NCI-H1436 treated with DMSO at 0.1 percent for 48 hours (cell line): ENCODE measurements around the gene ABCC1.
A peak's percentile ranks its signal among the peaks of the same experiment; 100 is the strongest.
"Not testable (repeated sequence)": the region's sequence is repeated elsewhere in the genome, so short reads cannot be mapped to it uniquely, and the experiment has no call there.

Experiments used
- DNase-seq: peaks from one replicate; lab custom pipeline; 2025; lab: John Stamatoyannopoulos, UW

The ABCC1 gene

GRCh38 chr16:15949210-15950160, at the start of gene ABCC1:
ABCC1 (plus strand) TSS chr16:15949616; CDS start chr16:15949752, 136 bp downstream.
- DNase-seq = no peak

DNA sequence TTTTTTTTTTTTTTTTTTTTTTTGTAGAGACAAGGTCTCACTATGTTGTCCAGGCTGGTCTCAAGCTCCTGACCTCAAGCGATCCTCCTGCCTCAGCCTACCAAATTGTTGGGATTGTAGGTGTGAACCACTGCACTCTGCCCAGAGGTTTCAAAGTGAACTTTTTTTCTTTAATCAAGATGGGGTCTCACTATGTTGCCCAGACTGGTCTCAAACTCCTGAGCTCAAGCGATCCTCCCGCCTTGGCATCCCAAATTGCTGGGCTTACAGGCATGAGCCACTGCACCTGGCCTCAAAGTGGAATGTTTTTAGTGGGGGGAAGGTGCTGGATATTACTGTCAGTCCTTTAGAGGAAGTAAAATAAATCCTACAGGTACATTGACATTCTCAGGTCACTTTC, 49.1 kb upstream of the ABCC1 start:
- DNase-seq = no peak

DNA sequence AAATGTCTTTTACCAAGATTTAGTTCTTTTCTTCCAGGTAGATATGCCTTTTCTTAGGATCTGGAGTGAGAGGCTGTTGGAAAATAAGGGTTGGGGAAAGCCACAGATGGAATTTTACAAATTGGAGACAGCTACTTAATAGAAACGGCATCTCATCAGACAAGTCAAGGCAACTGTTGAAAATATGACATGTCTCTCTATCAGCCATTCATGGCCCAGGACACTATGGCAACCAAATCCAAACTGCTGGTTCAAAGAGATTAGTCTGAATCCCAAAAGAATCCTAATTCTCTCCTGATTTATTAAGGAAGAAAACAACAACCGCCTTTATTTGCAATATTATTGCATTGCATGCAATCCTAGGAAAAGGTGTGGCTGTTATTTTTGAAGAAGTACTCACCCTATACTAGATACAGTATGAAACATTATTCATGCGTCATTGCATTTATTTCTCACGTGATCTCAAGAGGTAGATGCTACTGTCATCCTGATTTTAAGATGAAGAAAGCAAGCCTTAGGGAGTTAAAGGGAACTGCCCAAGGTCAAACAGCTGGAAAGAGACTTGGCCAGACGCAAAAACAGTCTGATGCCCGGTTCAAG, 48.4 kb upstream of the ABCC1 start:
- no peak for DNase-seq

- DNase-seq = no peak
Observed at GRCh38 chr16:15903960-15904359, 45.5 kb upstream of the ABCC1 start.

GRCh38 chr16:15906439-15906838, 43.0 kb upstream of the ABCC1 start:
- DNase-seq = no peak

DNA sequence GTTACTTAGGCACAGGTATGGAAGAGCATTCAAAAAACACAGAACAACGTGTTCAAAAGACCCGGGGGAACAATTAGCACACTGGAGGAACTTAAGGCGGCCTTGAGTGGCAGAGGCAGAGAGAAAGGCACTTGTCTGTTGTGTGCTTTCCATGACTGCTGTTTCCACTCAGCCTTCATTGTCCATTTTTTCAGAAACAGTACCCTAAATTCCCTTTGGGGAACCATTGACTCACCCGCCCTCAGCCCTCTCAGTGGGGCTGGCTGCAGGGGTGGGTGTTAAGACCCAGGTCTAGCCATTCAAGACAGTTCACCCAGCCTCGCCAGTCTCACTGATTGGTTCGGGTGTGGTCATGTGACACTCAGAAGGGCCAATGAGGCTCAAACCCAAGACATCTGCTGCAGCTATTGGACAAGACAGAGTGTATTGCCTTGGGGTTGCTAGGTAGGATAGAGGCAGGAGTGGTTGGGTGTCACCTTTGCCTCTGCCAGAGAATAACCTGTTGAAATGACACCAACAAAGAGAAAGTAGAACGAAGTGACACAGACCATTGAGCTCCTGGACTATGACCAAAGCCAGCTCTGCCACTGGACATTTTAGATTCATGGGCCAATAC, 41.4 kb upstream of the ABCC1 start:
- DNase-seq = peak; percentile 84

DNA sequence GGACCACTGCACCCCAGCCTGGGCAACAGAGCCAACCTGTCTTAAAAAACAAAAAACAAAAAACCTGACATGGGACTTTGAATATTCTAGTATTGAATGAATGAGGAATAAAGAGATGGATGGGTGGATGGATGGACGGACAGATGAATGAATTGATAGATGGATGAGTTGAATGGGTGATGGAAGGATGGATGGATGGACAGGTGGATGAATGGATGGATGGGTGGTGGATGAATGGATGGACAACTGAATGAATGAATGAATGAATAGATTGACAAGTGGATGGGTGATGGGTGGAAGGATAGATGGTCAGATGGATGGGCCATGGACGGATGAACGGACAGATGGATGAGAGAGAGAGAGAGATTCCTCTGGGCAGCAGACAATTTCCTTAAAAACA, 38.2 kb upstream of the ABCC1 start:
- no peak for DNase-seq

GRCh38 chr16:15913046-15913698, 36.2 kb upstream of the ABCC1 start:
- DNase-seq = no peak

DNA sequence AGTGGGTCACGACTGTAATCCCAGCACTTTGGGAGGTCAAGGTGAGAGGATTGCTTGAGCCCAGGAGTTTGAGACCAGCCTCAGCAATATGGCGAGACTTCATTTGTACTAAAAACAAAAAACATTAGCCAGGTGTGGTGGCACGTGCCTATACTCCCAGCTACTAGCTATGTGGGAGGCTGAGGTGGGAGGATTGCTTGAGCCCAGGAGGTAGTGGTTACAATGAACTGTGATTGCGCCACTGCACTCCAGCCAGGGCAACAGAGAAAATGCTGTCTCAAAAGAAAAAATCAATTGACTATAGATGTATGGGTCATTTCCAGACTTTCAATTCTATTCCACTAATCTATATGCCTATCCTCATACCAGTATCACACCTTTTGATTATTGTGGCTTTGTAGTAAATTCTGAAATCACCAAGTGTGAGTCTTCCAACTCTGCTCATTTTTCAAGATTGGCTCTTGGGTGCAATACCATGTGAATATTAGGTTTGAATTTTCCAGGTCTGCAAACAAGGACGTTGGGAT, 33.8 kb upstream of the ABCC1 start:
- DNase-seq = no peak

DNA sequence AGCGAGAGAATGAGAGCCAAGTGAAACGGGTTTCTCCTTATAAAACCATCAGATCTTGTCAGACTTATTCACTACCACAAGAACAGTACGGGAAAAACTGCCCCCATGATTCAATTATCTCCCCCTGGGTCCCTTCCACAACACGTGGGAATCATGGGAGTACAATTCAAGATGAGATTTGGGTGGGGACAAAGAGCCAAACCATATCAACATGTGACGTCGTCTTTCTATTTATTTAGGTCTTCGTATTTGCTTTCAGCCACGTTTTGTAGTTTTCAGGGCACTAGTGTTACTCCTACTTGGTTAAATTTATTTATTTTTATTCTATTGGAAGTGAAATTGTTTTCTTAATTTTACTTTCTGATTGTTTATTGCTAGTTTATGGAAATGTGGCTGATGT, 33.1 kb upstream of the ABCC1 start:
- DNase-seq = no peak

GRCh38 chr16:15918314-15918713, 31.1 kb upstream of the ABCC1 start:
- DNase-seq = not testable (repeated sequence)

GRCh38 chr16:15919331-15919730, 30.1 kb upstream of the ABCC1 start:
- no peak for DNase-seq

- no peak for DNase-seq
Observed at GRCh38 chr16:15924996-15925395, 24.4 kb upstream of the ABCC1 start.

- no peak for DNase-seq
Observed at GRCh38 chr16:15925631-15926030, 23.8 kb upstream of the ABCC1 start.

- no peak for DNase-seq
Observed at GRCh38 chr16:15928261-15929104, 20.9 kb upstream of the ABCC1 start.

DNA sequence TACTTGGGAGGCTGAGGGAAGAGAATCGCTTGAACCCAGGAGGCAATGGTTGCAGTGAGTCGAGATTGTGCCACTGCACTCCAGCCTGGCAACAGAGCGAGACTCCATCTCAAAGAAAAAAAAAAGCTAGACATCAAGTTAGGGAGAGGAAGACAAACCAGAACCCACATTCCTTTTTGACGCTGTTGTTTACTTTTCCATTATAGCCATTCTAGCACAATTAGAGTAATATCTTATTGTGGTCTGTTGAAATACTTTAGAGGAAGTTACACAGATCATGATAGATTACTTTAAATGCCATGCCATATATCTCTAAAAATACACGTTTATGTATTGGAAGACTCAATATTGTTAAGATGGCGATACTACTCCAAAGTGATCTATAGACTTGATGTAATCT, 16.5 kb upstream of the ABCC1 start:
- DNase-seq = no peak

GRCh38 chr16:15933781-15934180, 15.6 kb upstream of the ABCC1 start:
- DNase-seq = no peak

DNA sequence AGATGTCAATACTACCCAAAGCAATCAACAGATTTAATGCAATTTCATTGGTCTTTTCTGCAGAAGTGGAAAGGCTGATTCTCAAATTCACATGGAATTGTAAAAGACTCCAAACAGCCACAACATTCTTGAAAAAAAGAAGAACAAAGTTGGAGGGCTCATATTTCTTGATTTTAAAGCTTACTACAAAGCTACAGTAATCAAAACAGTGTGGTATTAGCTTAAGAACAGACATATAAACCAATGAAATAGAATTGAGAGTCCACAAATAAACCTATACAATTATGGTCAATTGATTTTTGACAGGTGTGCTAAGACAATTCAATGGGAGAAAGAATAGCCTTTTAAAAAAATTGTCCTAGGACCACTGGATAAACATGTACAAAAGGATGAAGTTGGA, 14.4 kb upstream of the ABCC1 start:
- DNase-seq = no peak

DNA sequence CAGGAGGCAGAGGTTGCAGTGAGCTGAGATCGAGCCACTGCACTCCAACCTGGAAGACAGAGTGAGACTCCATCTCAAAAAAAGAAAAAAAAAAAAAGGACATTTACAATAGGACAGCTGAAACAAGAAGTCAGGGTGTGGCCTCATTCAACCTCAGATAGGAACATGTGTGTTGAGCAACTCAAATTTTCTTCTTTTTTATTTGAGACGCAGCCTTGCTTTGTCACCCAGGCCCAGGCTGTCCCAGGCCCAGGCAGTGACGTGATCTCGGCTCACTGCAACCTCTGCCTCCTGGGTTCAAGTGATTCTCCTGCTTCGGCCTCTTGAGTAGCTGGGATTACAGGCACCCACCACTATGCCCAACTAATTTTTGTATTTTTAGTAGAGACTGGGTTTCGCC, 12.6 kb upstream of the ABCC1 start:
- DNase-seq = not testable (repeated sequence)

DNA sequence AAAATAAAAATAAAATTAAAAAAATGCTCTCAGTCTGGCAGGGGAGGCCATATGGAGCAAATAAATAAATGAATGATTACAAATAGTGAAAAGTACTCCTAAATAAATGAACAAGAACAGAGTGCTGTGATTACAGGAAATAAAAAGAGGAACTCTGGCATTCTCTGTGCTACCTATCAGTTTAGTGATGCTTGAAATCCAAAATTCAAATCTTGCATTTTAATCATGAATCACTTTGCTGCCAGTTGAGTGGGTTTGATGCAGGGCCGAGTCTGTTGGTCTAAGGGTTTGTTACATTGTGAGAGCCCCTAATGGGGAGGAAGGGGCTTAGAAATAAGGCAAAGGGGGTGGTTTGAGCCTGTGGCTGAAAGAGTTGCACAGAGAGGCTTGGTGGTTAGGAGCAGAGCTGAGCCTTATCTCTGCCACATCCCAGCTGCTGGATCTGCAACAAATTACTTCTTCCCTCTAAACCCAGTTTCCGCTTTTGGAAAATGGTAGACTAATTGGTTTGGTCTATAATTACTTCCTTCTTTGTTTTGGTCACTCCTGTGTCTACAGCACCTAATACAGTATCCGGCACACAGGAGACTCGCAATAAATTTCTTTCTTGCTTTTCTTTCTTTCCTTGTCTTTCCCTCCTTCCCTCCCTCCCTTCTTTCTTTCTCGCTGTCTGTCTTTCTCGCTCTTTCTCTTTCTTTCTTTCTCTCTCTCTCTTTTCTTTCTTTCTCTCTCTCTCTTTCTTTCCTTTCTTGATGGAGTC, 6.3 kb upstream of the ABCC1 start:
- DNase-seq = no peak
